Ishikawa (cell line): ENCODE measurements around the gene GRID1.

Experiments
- CEBPB ChIP-seq: IDR thresholded peaks from 2 replicates; pipeline ENCODE4 v1.6.1; 2012
- CREB1 ChIP-seq: IDR thresholded peaks from 2 replicates; pipeline ENCODE4 v1.6.1; 2012; ENCODE audit warnings: low read depth
- EGR1 ChIP-seq: IDR thresholded peaks from 2 replicates; pipeline ENCODE4 v1.6.1; 2012
- EP300 ChIP-seq: IDR thresholded peaks from 2 replicates; pipeline ENCODE4 v1.6.1; 2012; ENCODE audit warnings: borderline replicate concordance
- FOXM1 ChIP-seq: IDR thresholded peaks from 2 replicates; pipeline ENCODE4 v1.6.1; 2012; ENCODE audit warnings: low read depth, borderline replicate concordance
- NFIC ChIP-seq: IDR thresholded peaks from 2 replicates; pipeline ENCODE4 v1.6.1; 2012
- RAD21 ChIP-seq: IDR thresholded peaks from 2 replicates; pipeline ENCODE4 v1.6.1; 2012; ENCODE audit warnings: low read depth
- TAF1 ChIP-seq: IDR thresholded peaks from 2 replicates; pipeline ENCODE4 v1.6.1; 2012; ENCODE audit warnings: low read depth, mild to moderate bottlenecking
- TCF12 ChIP-seq: IDR thresholded peaks from 2 replicates; pipeline ENCODE4 v1.6.1; 2012; ENCODE audit warnings: low read depth
- TEAD4 ChIP-seq: IDR thresholded peaks from 2 replicates; pipeline ENCODE4 v1.6.1; 2012
- YY1 ChIP-seq: IDR thresholded peaks from 2 replicates; pipeline ENCODE4 v1.6.1; 2012; ENCODE audit warnings: low read depth
- ZBTB7A ChIP-seq: IDR thresholded peaks from 2 replicates; pipeline ENCODE4 v1.6.1; 2012; ENCODE audit warnings: low read depth
- TF ChIP-seq, protein P1 (sequence below): IDR thresholded peaks from 2 replicates; pipeline ENCODE4 v1.6.1; 2012
- TF ChIP-seq, protein P2 (sequence below): IDR thresholded peaks from 2 replicates; pipeline ENCODE4 v1.6.1; 2012
- TF ChIP-seq, protein P3 (sequence below): IDR thresholded peaks from 2 replicates; pipeline ENCODE4 v1.6.1; 2012; ENCODE audit warnings: low read depth, mild to moderate bottlenecking

Gene GRID1

DNA sequence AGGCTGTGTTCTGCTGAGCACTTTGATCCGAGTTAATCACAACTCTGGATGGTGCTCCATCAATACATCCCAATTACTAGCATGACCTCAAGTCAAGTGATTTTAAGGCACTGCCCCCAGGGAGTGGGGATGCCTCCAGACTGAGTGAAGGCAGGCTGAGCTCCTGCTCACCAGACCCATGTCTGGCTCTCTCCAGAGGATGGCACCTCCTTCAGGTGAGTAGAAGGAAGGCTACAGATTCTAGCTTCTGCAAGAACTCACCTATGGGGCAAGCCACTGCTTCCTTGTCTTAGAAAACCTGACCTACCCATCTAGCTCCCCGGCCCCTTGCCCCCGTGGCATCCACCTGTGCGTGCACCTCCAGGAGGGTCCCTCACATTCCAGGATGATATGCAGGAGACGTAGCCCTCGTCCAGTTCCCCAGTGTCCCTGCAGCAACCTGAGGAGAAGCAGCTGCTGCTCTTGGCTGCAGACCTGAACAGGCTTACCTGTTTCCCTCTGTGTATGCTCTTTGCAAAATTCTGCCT lies 390.3 kb downstream of the GRID1 start:
- TF ChIP-seq NFIC (no peak), TEAD4 (no peak), EGR1 (no peak)

DNA sequence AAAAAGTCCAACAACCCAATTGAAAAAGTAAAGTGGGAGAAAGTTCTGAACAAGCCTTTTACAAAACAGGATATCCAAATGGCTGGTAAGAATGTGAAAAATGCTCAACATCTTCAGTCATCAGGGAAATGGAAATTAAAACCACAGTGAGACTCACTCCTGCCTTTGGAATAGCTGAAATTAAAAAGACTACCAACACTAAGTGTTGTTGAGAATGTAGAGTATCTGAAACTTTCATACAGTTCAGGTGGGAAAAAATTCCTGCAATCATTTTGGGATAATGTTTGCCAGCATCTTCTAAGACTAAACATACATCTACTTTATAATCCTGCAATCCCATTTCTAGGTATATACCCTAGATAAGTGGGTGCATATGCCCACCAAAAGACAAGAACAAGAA lies 395.1 kb downstream of the GRID1 start:
- TF ChIP-seq FOXM1 (no peak), TAF1 (no peak), CEBPB (no peak), CREB1 (no peak), ZBTB7A (no peak), TEAD4 (no peak), YY1 (no peak), RAD21 (no peak), TCF12 (no peak), EP300 (no peak), NFIC (no peak), EGR1 (no peak)
- TF ChIP-seq, protein P1, sequence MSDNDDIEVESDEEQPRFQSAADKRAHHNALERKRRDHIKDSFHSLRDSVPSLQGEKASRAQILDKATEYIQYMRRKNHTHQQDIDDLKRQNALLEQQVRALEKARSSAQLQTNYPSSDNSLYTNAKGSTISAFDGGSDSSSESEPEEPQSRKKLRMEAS: no peak
- TF ChIP-seq, protein P2, sequence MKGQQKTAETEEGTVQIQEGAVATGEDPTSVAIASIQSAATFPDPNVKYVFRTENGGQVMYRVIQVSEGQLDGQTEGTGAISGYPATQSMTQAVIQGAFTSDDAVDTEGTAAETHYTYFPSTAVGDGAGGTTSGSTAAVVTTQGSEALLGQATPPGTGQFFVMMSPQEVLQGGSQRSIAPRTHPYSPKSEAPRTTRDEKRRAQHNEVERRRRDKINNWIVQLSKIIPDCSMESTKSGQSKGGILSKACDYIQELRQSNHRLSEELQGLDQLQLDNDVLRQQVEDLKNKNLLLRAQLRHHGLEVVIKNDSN: no peak
- TF ChIP-seq, protein P3, sequence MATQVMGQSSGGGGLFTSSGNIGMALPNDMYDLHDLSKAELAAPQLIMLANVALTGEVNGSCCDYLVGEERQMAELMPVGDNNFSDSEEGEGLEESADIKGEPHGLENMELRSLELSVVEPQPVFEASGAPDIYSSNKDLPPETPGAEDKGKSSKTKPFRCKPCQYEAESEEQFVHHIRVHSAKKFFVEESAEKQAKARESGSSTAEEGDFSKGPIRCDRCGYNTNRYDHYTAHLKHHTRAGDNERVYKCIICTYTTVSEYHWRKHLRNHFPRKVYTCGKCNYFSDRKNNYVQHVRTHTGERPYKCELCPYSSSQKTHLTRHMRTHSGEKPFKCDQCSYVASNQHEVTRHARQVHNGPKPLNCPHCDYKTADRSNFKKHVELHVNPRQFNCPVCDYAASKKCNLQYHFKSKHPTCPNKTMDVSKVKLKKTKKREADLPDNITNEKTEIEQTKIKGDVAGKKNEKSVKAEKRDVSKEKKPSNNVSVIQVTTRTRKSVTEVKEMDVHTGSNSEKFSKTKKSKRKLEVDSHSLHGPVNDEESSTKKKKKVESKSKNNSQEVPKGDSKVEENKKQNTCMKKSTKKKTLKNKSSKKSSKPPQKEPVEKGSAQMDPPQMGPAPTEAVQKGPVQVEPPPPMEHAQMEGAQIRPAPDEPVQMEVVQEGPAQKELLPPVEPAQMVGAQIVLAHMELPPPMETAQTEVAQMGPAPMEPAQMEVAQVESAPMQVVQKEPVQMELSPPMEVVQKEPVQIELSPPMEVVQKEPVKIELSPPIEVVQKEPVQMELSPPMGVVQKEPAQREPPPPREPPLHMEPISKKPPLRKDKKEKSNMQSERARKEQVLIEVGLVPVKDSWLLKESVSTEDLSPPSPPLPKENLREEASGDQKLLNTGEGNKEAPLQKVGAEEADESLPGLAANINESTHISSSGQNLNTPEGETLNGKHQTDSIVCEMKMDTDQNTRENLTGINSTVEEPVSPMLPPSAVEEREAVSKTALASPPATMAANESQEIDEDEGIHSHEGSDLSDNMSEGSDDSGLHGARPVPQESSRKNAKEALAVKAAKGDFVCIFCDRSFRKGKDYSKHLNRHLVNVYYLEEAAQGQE: no peak

DNA sequence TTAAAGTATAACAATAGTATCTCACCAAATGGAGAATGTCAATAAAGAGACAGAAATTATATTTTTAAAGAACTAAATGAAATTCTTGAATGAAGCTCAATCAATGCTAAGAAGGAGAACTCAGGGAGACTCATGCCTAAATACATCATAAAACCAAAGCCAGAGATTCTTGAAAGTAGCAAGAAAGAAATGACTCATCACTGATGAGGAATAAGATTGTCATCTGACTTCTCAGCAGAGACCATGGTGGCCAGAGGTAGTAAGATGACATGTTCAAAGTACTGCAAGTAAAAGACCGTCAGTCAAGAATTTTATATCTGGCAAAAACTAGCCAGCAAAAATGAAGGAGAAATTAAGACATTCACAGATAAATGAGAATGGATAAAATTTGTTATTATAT lies 399.0 kb downstream of the GRID1 start:
- TF ChIP-seq, protein P3: no peak
- no peak for TF ChIP-seq EP300
- TF ChIP-seq, protein P2: no peak
- TF ChIP-seq CEBPB: no peak
- no peak for TF ChIP-seq RAD21
- TF ChIP-seq NFIC: no peak
- TF ChIP-seq TCF12: no peak
- no peak for TF ChIP-seq CREB1
- TF ChIP-seq EGR1: no peak
- TF ChIP-seq TAF1: no peak
- TF ChIP-seq ZBTB7A: no peak
- TF ChIP-seq TEAD4: no peak

DNA sequence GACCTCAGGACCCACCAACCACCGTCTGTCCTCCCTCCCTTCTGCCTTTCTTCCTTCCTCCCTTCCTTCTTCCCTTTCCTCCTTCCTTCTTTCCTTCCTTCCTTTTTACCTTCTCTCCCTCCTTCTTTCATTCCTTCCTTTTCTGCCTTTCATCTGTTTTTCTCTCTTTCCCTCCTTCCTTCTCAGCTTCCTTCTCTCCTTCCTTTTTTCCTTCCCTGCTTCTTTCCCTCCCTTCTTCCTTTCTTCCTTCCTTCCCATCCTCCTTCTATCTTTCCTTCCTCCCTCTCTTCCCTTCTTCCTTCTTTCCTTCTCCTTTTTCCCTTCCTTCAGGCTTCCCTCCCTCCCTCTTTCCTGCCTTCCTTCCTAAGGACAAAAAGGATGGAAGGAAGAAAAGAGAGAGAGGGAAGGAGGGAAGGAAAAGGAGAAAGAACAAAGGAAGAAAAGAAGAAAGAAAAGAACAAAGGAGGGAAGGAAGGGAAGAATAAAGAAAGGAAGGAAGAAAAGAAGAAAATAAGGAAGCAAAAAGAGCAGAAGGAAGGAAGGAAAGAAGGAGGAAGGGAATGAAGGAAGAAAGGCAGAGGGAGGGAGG lies 405.0 kb downstream of the GRID1 start:
- TF ChIP-seq EGR1 (no peak), CREB1 (no peak), YY1 (no peak), ZBTB7A (no peak), FOXM1 (no peak), EP300 (no peak)
- TF ChIP-seq, protein P1: no peak

DNA sequence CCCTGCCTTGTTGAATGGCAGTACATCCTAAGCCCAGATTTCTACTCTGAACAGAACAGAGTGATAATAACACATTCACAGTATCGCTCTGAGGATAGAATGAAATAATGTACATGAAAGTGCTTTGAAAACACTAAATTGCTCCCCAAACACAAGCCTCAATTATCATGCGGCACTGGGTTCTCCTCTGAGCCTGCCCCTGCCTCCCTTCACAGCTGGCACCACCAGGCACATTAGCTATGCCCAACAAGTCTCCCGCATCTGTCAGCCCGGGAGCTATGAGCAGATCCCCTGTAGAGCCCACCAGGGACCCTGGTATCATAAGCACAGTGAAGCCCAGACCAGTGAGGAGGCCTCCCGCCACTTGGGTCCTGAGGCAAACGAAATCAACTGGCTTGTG lies 405.5 kb downstream of the GRID1 start:
- TF ChIP-seq, protein P1: no peak
- TF ChIP-seq TCF12: no peak
- no peak for TF ChIP-seq CREB1
- no peak for TF ChIP-seq EP300
- TF ChIP-seq NFIC: no peak
- TF ChIP-seq, protein P3: no peak
- no peak for TF ChIP-seq YY1
- TF ChIP-seq CEBPB: no peak
- TF ChIP-seq FOXM1: no peak
- no peak for TF ChIP-seq EGR1
- TF ChIP-seq RAD21: no peak
- no peak for TF ChIP-seq ZBTB7A
- no peak for TF ChIP-seq TEAD4
